HL-60 (cell line): Measurements from ENCODE around the gene ADAD1.

Experiments used
- GABPA ChIP-seq: IDR thresholded peaks from 2 replicates; pipeline ENCODE4 v1.6.1; 2012; ENCODE audit warnings: low read depth
- POLR2AphosphoS5 ChIP-seq: IDR thresholded peaks from 2 replicates; pipeline ENCODE4 v1.6.1; 2012; ENCODE audit warnings: low read depth
- TF ChIP-seq, protein P1 (sequence below): IDR thresholded peaks from one replicate; pipeline ENCODE4 v1.5.1; 2011; ENCODE audit warnings: low read length, control low read depth, inconsistent platforms; ENCODE audit not compliant: insufficient read depth
- TF ChIP-seq, protein P2 (sequence below): IDR thresholded peaks from 2 replicates; pipeline ENCODE4 v1.6.1; 2012; ENCODE audit warnings: low read depth; ENCODE audit not compliant: insufficient replicate concordance

DNA sequence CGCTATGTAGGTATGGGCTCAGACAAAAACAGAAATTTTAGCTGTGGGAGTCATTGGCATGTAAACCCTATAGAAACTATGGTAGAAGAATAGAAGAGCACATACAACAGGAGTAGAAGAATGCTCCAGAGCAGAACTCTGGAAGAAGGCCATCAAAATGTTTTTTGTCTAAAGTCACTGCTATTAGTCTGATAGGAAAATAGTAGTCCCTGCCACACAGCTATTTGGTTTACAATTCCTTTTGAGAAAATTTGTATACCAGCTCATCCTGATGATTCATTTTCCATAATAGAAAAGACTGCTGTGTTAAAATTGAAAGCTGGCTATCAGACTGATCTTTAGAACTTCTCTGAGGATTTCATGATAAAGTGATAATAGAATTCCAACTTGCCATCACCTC lies 32.8 kb upstream of the ADAD1 start:
- TF ChIP-seq, protein P1, sequence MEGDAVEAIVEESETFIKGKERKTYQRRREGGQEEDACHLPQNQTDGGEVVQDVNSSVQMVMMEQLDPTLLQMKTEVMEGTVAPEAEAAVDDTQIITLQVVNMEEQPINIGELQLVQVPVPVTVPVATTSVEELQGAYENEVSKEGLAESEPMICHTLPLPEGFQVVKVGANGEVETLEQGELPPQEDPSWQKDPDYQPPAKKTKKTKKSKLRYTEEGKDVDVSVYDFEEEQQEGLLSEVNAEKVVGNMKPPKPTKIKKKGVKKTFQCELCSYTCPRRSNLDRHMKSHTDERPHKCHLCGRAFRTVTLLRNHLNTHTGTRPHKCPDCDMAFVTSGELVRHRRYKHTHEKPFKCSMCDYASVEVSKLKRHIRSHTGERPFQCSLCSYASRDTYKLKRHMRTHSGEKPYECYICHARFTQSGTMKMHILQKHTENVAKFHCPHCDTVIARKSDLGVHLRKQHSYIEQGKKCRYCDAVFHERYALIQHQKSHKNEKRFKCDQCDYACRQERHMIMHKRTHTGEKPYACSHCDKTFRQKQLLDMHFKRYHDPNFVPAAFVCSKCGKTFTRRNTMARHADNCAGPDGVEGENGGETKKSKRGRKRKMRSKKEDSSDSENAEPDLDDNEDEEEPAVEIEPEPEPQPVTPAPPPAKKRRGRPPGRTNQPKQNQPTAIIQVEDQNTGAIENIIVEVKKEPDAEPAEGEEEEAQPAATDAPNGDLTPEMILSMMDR, result no peak
- TF ChIP-seq GABPA, result no peak
- TF ChIP-seq, protein P2, sequence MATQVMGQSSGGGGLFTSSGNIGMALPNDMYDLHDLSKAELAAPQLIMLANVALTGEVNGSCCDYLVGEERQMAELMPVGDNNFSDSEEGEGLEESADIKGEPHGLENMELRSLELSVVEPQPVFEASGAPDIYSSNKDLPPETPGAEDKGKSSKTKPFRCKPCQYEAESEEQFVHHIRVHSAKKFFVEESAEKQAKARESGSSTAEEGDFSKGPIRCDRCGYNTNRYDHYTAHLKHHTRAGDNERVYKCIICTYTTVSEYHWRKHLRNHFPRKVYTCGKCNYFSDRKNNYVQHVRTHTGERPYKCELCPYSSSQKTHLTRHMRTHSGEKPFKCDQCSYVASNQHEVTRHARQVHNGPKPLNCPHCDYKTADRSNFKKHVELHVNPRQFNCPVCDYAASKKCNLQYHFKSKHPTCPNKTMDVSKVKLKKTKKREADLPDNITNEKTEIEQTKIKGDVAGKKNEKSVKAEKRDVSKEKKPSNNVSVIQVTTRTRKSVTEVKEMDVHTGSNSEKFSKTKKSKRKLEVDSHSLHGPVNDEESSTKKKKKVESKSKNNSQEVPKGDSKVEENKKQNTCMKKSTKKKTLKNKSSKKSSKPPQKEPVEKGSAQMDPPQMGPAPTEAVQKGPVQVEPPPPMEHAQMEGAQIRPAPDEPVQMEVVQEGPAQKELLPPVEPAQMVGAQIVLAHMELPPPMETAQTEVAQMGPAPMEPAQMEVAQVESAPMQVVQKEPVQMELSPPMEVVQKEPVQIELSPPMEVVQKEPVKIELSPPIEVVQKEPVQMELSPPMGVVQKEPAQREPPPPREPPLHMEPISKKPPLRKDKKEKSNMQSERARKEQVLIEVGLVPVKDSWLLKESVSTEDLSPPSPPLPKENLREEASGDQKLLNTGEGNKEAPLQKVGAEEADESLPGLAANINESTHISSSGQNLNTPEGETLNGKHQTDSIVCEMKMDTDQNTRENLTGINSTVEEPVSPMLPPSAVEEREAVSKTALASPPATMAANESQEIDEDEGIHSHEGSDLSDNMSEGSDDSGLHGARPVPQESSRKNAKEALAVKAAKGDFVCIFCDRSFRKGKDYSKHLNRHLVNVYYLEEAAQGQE, result no peak
- no peak for TF ChIP-seq POLR2AphosphoS5
